Measurements from ENCODE around the gene RALGAPB. TPM values are rescaled to one million over a fixed set of nuclear protein-coding genes. Genes with fewer than 3 reads are reported as not detected.

RALGAPB gene
- total RNA-seq, 4 donors from 2014 or later, result 22.7 to 67.0 (median 56.7) TPM

GRCh38 chr20:38600057-38600456, 127.4 kb downstream of the RALGAPB start:
- WGBS, 2 donors (ENCODE audit: low coverage in 1 of 2), result 100% methylated on average over 1 of the region's 1 CpG
- Histone ChIP-seq H3K27ac (no peak overlapping the region), H3K4me3 (no peak overlapping the region), H3K27me3 (peaks cover 46% of the 10 kb centered on the region), H3K36me3 (no peaks in the 10 kb centered on the region), H3K4me1 (peaks cover 0 to 3% (median 0%) of the 10 kb centered on the region in 4 donors), H3K9me3 (no peaks in the 10 kb centered on the region)
- intact Hi-C loops (cut with DNase I; ENCODE audit: low total_unique reads), result no loop called here
- in situ Hi-C loops (cut with MboI; ENCODE audit: low pct_ligation_motif_present in 1 of 4, low pct_unique_long_range_greater_than_20kb in 1 of 4, low sequenced_read_pairs in 3 of 4), result no loop called here
- no peak for DNase-seq
- TF ChIP-seq POLR2AphosphoS5 (IDR thresholded peaks at IDR 0.05) (no peak), POLR2A (IDR thresholded peaks at IDR 0.05) (no peak), CTCF (IDR thresholded peaks at IDR 0.05) (no peak), EP300 (IDR thresholded peaks at IDR 0.05; ENCODE audit: low read depth) (no peak)

GRCh38 chr20:38601216-38602184, 128.9 kb downstream of the RALGAPB start, which contains the start of gene ARHGAP40:
Gene ARHGAP40 (plus strand): TSS chr20:38601809.
- H3K4me3 ChIP-seq, result no peak within 1 kb of the TSS
- no peaks in the 10 kb centered on the region for H3K9me3 ChIP-seq
- DNase-seq, result peak; percentile 11
- in situ Hi-C loops (cut with MboI; ENCODE audit: low pct_ligation_motif_present in 1 of 4, low pct_unique_long_range_greater_than_20kb in 1 of 4, low sequenced_read_pairs in 3 of 4) (no loop called here), intact Hi-C loops (cut with DNase I; ENCODE audit: low total_unique reads) (no loop called here)
- H3K27ac ChIP-seq, result no peak within 1 kb of the TSS
- WGBS, 2 donors (ENCODE audit: low coverage in 1 of 2), result 4 to 12% methylated on average over 7 to 32 of the region's 42 CpGs
- no peaks in the 10 kb centered on the region for H3K36me3 ChIP-seq
- TF ChIP-seq CTCF (IDR thresholded peaks at IDR 0.05) (no peak), POLR2AphosphoS5 (IDR thresholded peaks at IDR 0.05) (no peak), POLR2A (IDR thresholded peaks at IDR 0.05) (no peak), EP300 (IDR thresholded peaks at IDR 0.05; ENCODE audit: low read depth) (no peak)
- H3K4me1 ChIP-seq, result peaks cover 0 to 3% (median 0%) of the 10 kb centered on the region in 4 donors
- peaks cover 53% of the 10 kb centered on the region for H3K27me3 ChIP-seq

- no peak for DNase-seq
- no peaks in the 10 kb centered on the region for H3K9me3 ChIP-seq
- in situ Hi-C loops (cut with MboI; ENCODE audit: low pct_ligation_motif_present in 1 of 4, low pct_unique_long_range_greater_than_20kb in 1 of 4, low sequenced_read_pairs in 3 of 4), result no loop called here
- no peak for TF ChIP-seq EP300 (IDR thresholded peaks at IDR 0.05; ENCODE audit: low read depth)
- no peak for TF ChIP-seq CTCF (IDR thresholded peaks at IDR 0.05)
- H3K4me3 ChIP-seq, result no peak overlapping the region
- intact Hi-C loops (cut with DNase I; ENCODE audit: low total_unique reads), result no loop called here
- no peak overlapping the region for H3K27ac ChIP-seq
- no peaks in the 10 kb centered on the region for H3K36me3 ChIP-seq
- H3K4me1 ChIP-seq, result peaks cover 0 to 3% (median 0%) of the 10 kb centered on the region in 4 donors
- H3K27me3 ChIP-seq, result peaks cover 59% of the 10 kb centered on the region
- 43% methylated on average over 5 of the region's 5 CpGs; no CpG with 5 or more reads in 1 of the 2 donors for WGBS, 2 donors (ENCODE audit: low coverage in 1 of 2)
Observed at GRCh38 chr20:38602185-38602581, 129.5 kb downstream of the RALGAPB start.

- in situ Hi-C loops (cut with MboI; ENCODE audit: low pct_ligation_motif_present in 1 of 4, low pct_unique_long_range_greater_than_20kb in 1 of 4, low sequenced_read_pairs in 3 of 4), result no loop called here
- Histone ChIP-seq H3K4me1 (peaks cover 0 to 3% (median 0%) of the 10 kb centered on the region in 4 donors), H3K9me3 (no peaks in the 10 kb centered on the region), H3K4me3 (no peak overlapping the region), H3K27ac (no peak overlapping the region), H3K36me3 (no peaks in the 10 kb centered on the region), H3K27me3 (peaks cover 64% of the 10 kb centered on the region)
- DNase-seq, result no peak
- WGBS, 2 donors (ENCODE audit: low coverage in 1 of 2), result 50 to 69% methylated on average over 2 to 3 of the region's 3 CpGs
- intact Hi-C loops (cut with DNase I; ENCODE audit: low total_unique reads), result no loop called here
- no peak for TF ChIP-seq POLR2AphosphoS5 (IDR thresholded peaks at IDR 0.05)
- TF ChIP-seq CTCF (IDR thresholded peaks at IDR 0.05), result no peak
Observed at GRCh38 chr20:38603286-38603685, 130.6 kb downstream of the RALGAPB start.
